HG02840 (cell line): Measurements from ENCODE around the gene MT1X.
A peak's percentile ranks its signal among the peaks of the same experiment; 100 is the strongest.
"Not testable (repeated sequence)": the region's sequence is repeated elsewhere in the genome, so short reads cannot be mapped to it uniquely, and the experiment has no call there.

Experiments
- ATAC-seq: cut with Tn5 transposase; IDR thresholded peaks from one replicate; pipeline ENCODE4 v1.9.1; 2021; ENCODE audit warnings: mild to moderate bottlenecking, moderate library complexity, moderate number of reproducible peaks; ENCODE audit not compliant: unreplicated experiment, low FRiP score

The MT1X gene

GRCh38 chr16:56708525-56709442 lies 26.5 kb downstream of the MT1X start:
- ATAC-seq = no peak

- ATAC-seq = no peak
Measured at GRCh38 chr16:56709443-56710040, 27.3 kb downstream of the MT1X start.

GRCh38 chr16:56710181-56710737 lies 28.0 kb downstream of the MT1X start:
- ATAC-seq = no peak

- no peak for ATAC-seq
Measured at GRCh38 chr16:56711862-56712261, 29.6 kb downstream of the MT1X start.

GRCh38 chr16:56713794-56714193 lies 31.5 kb downstream of the MT1X start:
- no peak for ATAC-seq

- no peak for ATAC-seq
Measured at GRCh38 chr16:56715126-56715525, 32.9 kb downstream of the MT1X start.

- ATAC-seq = no peak
Measured at GRCh38 chr16:56716761-56717160, 34.5 kb downstream of the MT1X start.

GRCh38 chr16:56717532-56717931 lies 35.3 kb downstream of the MT1X start:
- not testable (repeated sequence) for ATAC-seq

GRCh38 chr16:56722200-56722842 lies 40.1 kb downstream of the MT1X start:
- ATAC-seq = no peak

- ATAC-seq = no peak
Measured at GRCh38 chr16:56724191-56724590, 41.9 kb downstream of the MT1X start.

GRCh38 chr16:56726283-56726682 lies 44.0 kb downstream of the MT1X start:
- ATAC-seq = no peak

- ATAC-seq = no peak
Measured at GRCh38 chr16:56726926-56727325, 44.7 kb downstream of the MT1X start.

GRCh38 chr16:56728027-56728426 lies 45.8 kb downstream of the MT1X start:
- ATAC-seq = no peak

GRCh38 chr16:56728980-56729734 lies 46.9 kb downstream of the MT1X start:
- ATAC-seq = no peak

GRCh38 chr16:56729735-56730662 lies 47.7 kb downstream of the MT1X start, which contains the start of gene NUP93:
NUP93 (plus strand) TSS chr16:56730129; CDS start chr16:56748248, 18,119 bp downstream.
- ATAC-seq = peak; percentile 82

GRCh38 chr16:56732366-56732765 lies 50.1 kb downstream of the MT1X start:
- ATAC-seq = peak; percentile 43

- no peak for ATAC-seq
Measured at GRCh38 chr16:56732832-56733231, 50.6 kb downstream of the MT1X start.
